HPDE6-E6E7 (cell line): Measurements from ENCODE around the gene LIN7C.
"Not testable (repeated sequence)": the region's sequence is repeated elsewhere in the genome, so short reads cannot be mapped to it uniquely, and the experiment has no call there.

Experiments used
- DNase-seq: peaks from one replicate; pipeline ENCODE4 v3.0.0; 2011; ENCODE audit warnings: missing footprints; ENCODE audit errors: extremely low spot score

The LIN7C gene, protein sequence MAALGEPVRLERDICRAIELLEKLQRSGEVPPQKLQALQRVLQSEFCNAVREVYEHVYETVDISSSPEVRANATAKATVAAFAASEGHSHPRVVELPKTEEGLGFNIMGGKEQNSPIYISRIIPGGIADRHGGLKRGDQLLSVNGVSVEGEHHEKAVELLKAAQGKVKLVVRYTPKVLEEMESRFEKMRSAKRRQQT

GRCh38 chr11:27506200-27507182 lies at the start of gene LIN7C:
Gene LIN7C (minus strand): TSS chr11:27506769. CDS start chr11:27506752, 17 bp downstream.
- DNase-seq, result peak; percentile 91

DNA sequence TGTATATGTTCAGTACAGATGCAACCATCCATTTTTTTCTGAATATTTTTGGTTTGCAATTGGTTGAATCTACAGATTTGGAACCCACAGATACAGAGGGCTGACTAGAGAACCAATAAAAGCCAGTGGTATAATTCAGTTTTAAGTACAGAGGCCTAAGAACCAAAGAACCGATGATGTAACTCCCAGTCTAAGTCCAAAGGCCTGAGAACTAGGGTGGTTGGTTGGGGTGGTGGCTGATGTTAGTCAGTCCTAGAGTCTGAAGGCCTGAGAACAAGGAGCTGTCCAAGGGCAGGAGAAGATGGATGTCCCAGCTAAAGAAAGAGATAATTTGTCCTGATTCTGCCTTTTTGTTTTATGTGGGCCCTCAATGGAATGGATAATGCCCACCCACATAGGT lies 48.7 kb upstream of the LIN7C start:
- no peak for DNase-seq

GRCh38 chr11:27553186-27553585 lies 46.6 kb upstream of the LIN7C start:
- peak; percentile 7 for DNase-seq

- DNase-seq, result no peak
Measured at GRCh38 chr11:27552341-27552740, 45.8 kb upstream of the LIN7C start.

- no peak for DNase-seq
Measured at GRCh38 chr11:27551127-27551526, 44.6 kb upstream of the LIN7C start.

DNA sequence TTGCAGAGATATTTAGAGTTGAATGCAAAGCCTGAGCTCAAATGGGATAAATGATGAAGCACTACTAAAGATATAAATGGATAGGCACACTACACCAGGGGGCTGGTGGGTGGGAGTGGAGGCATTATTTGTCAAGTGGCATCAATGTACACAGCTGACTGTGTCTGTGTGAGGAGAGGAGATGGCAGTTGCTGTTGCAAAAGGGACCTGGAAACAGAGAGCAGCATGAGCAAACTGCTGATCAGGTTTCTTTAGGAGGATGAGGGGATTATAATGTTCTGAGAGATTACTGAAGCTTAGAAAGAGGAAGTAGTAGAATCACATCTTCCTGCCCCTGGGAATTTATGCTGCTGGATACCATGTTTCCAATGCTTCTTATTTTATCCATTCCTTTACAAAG lies 39.4 kb upstream of the LIN7C start:
- DNase-seq, result no peak

GRCh38 chr11:27545035-27545434 lies 38.5 kb upstream of the LIN7C start:
- DNase-seq, result no peak

DNA sequence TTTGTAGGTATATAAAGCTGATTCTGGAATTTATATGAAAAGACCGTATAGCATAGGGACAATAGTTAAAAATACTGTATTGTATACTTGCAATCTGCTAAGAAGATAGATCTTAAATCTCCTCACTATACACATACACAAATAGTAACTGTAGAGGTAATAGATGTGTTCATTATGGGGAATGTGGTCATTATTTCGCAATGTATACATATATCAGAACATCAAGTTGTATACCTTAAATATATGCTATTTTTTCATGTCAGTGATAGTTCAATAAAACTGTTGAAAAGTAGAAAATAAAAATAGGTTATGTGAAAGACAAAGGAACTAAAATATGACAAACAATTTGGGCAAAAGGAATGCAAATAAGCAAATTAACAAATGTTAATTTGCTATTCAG lies 35.2 kb upstream of the LIN7C start:
- DNase-seq, result no peak

GRCh38 chr11:27540051-27540450 lies 33.5 kb upstream of the LIN7C start:
- no peak for DNase-seq

- DNase-seq, result no peak
Measured at GRCh38 chr11:27535103-27535502, 28.5 kb upstream of the LIN7C start.

DNA sequence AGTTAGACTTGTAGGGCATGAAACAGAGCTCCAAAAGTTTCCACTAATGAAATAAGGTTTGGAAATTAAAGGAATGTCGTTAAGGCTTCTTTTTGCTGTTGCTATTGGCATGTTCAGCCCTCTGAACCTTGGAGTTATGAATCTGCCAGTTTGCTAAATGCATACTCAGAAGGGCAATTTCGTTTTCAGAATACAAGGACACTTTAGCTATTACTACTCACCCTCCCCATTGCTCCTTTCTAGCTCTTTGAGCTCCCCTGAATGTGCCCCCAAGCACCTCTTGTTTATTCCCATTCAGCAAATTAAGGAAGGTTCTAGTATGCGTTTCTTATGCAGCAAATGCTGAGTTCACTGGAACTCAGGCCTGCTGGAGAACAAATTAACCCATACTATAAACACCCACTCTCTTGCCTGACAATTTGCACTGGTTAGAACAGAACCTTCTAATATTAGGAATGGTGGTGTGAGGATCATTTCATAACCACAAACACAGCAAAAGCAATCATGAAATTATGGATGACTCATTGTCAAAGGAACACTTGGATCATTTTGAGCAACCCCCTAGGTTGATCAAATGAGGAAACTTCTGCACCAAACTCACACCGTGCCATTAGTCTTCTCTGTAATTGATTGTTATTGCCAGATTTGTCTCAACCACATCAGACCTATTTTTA lies 26.2 kb upstream of the LIN7C start:
- DNase-seq, result no peak

DNA sequence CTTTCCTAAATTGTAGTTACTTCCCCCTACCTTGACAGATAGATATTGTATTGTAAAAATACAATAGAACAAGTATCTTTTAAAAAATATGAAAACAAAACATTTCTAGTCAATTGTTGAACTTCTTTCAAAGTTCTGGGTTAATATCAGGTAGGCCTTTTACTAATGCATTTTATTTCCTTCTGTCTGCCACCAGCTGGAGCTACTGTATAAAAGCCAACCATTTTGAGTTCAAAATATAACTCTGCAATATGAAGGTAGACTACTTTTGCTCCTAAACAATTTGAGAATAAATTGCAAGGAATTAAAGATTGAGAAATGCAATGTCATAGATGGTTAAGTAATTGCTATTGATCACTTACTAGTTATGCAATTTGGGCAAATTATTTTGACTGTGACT lies 22.1 kb upstream of the LIN7C start:
- no peak for DNase-seq

DNA sequence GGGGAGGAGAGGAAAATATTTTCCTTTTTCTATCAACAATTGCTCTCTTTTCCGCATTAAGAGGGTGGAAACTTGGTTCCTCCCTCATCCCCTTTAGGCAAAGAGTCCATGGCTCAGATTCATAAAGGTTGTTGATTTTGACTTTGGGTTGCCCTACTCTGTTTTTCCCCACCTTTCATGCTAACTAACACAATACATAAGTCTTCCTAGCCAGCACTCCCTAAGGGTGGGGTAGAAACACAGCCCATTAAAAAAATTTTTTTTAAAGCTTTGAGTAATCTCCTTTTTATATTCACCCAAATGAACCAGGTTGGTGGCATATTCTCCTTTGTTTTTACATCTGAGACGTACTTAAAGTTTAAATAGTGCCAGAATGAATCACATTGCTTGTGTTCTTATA lies 20.0 kb upstream of the LIN7C start:
- no peak for DNase-seq

- no peak for DNase-seq
Measured at GRCh38 chr11:27525824-27526516, 19.4 kb upstream of the LIN7C start.

GRCh38 chr11:27524155-27524554 lies 17.6 kb upstream of the LIN7C start:
- peak; percentile 5 for DNase-seq

DNA sequence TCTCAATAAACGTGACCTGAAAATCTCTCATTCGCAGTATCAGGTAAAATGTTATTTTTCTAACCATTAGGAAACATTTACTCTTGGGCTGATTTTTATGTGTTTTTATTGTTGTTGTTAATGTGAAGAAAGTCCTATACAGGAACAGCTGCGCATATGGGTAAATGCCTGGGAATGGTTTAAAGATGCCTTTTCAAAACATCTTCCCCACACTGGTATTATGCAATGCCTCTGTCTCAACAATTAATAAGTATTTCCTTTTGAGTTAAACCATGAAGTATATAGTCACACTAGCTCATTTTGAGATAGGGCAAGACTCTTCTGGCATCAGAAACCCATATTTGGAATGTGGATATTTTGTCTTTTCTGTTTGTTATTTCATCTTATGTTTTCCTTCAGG lies 13.7 kb upstream of the LIN7C start:
- DNase-seq, result no peak

GRCh38 chr11:27518518-27518917 lies 11.9 kb upstream of the LIN7C start:
- no peak for DNase-seq

DNA sequence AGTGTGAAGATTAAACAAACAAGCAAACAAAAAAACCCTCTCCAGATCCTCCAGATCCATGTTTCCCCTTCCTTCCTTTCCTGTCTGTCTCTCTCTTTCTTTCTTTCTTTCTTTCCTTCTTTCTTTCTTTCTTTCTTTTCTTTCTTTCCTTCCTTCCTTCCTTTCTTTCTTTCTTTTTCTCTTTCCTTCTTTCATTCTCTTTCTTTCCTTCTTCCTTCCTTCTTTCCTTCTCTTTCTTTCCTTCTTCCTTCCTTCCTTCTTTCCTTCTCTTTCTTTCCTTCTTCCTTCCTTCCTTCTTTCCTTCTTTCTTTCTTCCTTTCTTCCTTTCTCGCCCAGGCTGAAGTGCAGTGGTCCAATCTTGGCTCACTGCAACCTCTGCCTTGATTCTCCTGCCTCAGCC lies 10.9 kb upstream of the LIN7C start:
- DNase-seq, result not testable (repeated sequence)

- DNase-seq, result no peak
Measured at GRCh38 chr11:27514558-27514957, 8.0 kb upstream of the LIN7C start.

- no peak for DNase-seq
Measured at GRCh38 chr11:27514076-27514475, 7.5 kb upstream of the LIN7C start.

- DNase-seq, result no peak
Measured at GRCh38 chr11:27513389-27513788, 6.8 kb upstream of the LIN7C start.

DNA sequence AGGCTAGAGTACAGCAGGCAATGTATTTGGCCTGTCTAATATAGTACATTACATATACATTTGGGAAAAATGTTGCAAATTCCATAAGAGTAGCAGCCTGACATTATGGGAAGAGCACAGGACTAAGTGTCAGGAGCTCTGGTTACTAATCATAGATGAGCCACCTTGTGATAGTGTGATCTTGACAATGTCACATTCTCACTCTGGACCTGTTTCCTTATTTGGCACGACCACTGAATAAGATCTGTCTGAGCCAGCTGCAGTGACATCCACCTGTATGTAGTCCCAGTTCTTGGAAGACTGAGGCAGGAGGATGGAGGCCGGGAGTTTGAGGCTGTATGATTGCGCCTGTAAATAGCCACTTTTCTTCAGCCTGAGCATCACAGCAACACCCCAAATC lies 5.7 kb upstream of the LIN7C start:
- no peak for DNase-seq
